HepG2 (cell line): ENCODE measurements around the gene GATA3. TPM values are rescaled to one million over a fixed set of nuclear protein-coding genes. Genes with fewer than 3 reads are reported as not detected.
A peak's percentile ranks its signal among the peaks of the same experiment; 100 is the strongest.

Experiments
- ATAC-seq: fragments of 200-7000 bp; cut with Tn5 transposase; 3 replicates; pipeline ENCODE4 v1.9.1; 2020; ENCODE audit warnings: mild to moderate bottlenecking, moderate library complexity
- BruUV-seq: library from RNA; stranded (reverse); fragments of 400-500 nt; replicated peaks from 2 replicates; lab custom pipeline; 2021; lab: Mats Ljungman, UMichigan
- CTCF ChIA-PET: fragments of 300-600 bp; formaldehyde crosslinking; extraction: SDS; loops from one replicate; lab custom pipeline; 2021; ENCODE audit warnings: low total read pairs, inconsistent platforms, low intra/inter-chr PET ratio; lab: Yijun Ruan, JAX
- POLR2A ChIA-PET: fragments of 350-600 bp; sonication (Branson Sonifier 250); formaldehyde crosslinking; loops from one replicate; lab custom pipeline; 2020; ENCODE audit warnings: antibody characterized with exemption, inconsistent platforms; lab: Yijun Ruan, JAX
- DNase-seq: peaks from one replicate; pipeline ENCODE4 v3.0.0-alpha.2; 2015; ENCODE audit warnings: low spot score
- FAIRE-seq: peaks from 3 replicates; lab custom pipeline; 2011; peaks lifted over from hg19 to GRCh38; lab: Jason Lieb, UNC
- H2AFZ ChIP-seq: one replicate; pipeline ENCODE4 v1.6.1; 2011; ENCODE audit warnings: low read length, inconsistent platforms
- H3K27ac ChIP-seq: fragments of 300-600 bp; 3 replicates; pipeline ENCODE4 v1.8.0; 2011; ENCODE audit warnings: mixed run types, mild to moderate bottlenecking, mixed read lengths, low read length, inconsistent platforms; ENCODE audit not compliant: insufficient read depth; ENCODE audit errors: extremely low read length
- H3K27me3 ChIP-seq, 2 experiments: fragments of 200-600 bp in 1 of 2; 2 replicates in 1 of 2; 3 replicates in 1 of 2; pipeline versions ENCODE4 v1.6.0 to v1.8.0; 2011; ENCODE audit warnings: low read length in 2 of 2, mild to moderate bottlenecking in 2 of 2, moderate library complexity in 2 of 2, inconsistent platforms in 1 of 2; ENCODE audit not compliant: insufficient read depth in 2 of 2, control insufficient read depth in 1 of 2
- H3K36me3 ChIP-seq, 2 experiments: fragments of 200-600 bp in 1 of 2; replicated peaks in 1 of 2; 2 replicates in 1 of 2; 3 replicates in 1 of 2; pipeline versions ENCODE4 v1.5.1 to v1.8.0; 2011; ENCODE audit warnings: low read length in 2 of 2, inconsistent platforms in 1 of 2; ENCODE audit not compliant: insufficient read depth in 2 of 2, control insufficient read depth in 1 of 2
- H3K4me1 ChIP-seq: 2 replicates; pipeline ENCODE4 v1.5.1; 2012; ENCODE audit warnings: low read length, inconsistent platforms; ENCODE audit not compliant: insufficient read depth
- H3K4me2 ChIP-seq: 2 replicates; pipeline ENCODE4 v1.6.0; 2011; ENCODE audit warnings: low read depth, low read length, inconsistent platforms
- H3K4me3 ChIP-seq, 3 experiments: fragments of 200-600 bp in 1 of 3; sonication (generic), shearing (Covaris generic) in 1 of 3; replicated peaks in 1 of 3; 2 replicates each; pipeline ENCODE4 v1.5.1; 2011 to 2016; ENCODE audit warnings: low read length in 3 of 3, inconsistent platforms in 2 of 3, low read depth in 2 of 3, mild to moderate bottlenecking in 2 of 3, control low read depth in 1 of 3, mixed read lengths in 1 of 3; ENCODE audit not compliant: insufficient read depth in 1 of 3
- H3K79me2 ChIP-seq: one replicate; pipeline ENCODE4 v1.6.1; 2011; ENCODE audit warnings: low read length, inconsistent platforms; ENCODE audit not compliant: insufficient read depth
- H3K9ac ChIP-seq: 2 replicates; pipeline ENCODE4 v1.6.0; 2011; ENCODE audit warnings: mild to moderate bottlenecking, low read depth, low read length, inconsistent platforms; ENCODE audit not compliant: insufficient read depth
- H3K9me3 ChIP-seq: 2 replicates; pipeline ENCODE4 v1.5.1; 2012; ENCODE audit warnings: mild to moderate bottlenecking, low read length
- H4K20me1 ChIP-seq: 2 replicates; pipeline ENCODE4 v1.6.0; 2011; ENCODE audit warnings: inconsistent platforms, mild to moderate bottlenecking, low read length, moderate library complexity; ENCODE audit not compliant: insufficient read depth
- CCAR2 ChIP-seq: fragments of 200-400 bp; formaldehyde crosslinking; optimal IDR thresholded peaks from 2 replicates; pipeline ENCODE3; 2018; ENCODE audit warnings: low read depth, mild to moderate bottlenecking, low read length, moderate library complexity
- ETV5 ChIP-seq: IDR thresholded peaks from 2 replicates; pipeline ENCODE4 v1.6.1; 2018; ENCODE audit warnings: missing biosample characterization, missing genetic modification reagents, inconsistent platforms, borderline replicate concordance
- HDAC6 ChIP-seq: fragments of 200-600 bp; sonication (generic); IDR thresholded peaks from 2 replicates; pipeline ENCODE4 v1.7.0; 2017; ENCODE audit warnings: mild to moderate bottlenecking, antibody characterized with exemption, low read length, low read depth
- HMG20B ChIP-seq: conservative IDR thresholded peaks from 2 replicates; pipeline ENCODE4 v1.6.1; 2016; ENCODE audit warnings: missing genetic modification reagents, missing compliant biosample characterization
- HOXA5 ChIP-seq: sonication (generic); formaldehyde crosslinking; IDR thresholded peaks from 2 replicates; pipeline ENCODE4 v1.4.0; 2020; ENCODE audit warnings: missing genetic modification reagents
- MAFK ChIP-seq, 2 experiments: IDR thresholded peaks in 1 of 2; conservative IDR thresholded peaks in 1 of 2; 2 replicates each; pipeline ENCODE4 v1.6.1; 2011; ENCODE audit warnings: improper control_type of control experiment in 2 of 2, low read length in 2 of 2
- PLRG1 ChIP-seq: fragments of 450-650 bp; conservative IDR thresholded peaks from 2 replicates; pipeline ENCODE4 v1.6.1; 2016
- SAP130 ChIP-seq: IDR thresholded peaks from 2 replicates; pipeline ENCODE4 v1.6.1; 2016; ENCODE audit warnings: low read depth
- SOX5 ChIP-seq: IDR thresholded peaks from 2 replicates; pipeline ENCODE4 v1.6.1; 2016; ENCODE audit warnings: borderline replicate concordance
- SP1 ChIP-seq, 2 experiments: fragments of 450-650 bp in 1 of 2; sonication (generic) in 1 of 2; formaldehyde crosslinking in 1 of 2; IDR thresholded peaks; 2 replicates each; pipeline versions ENCODE4 v1.4.0 to v1.6.1; 2016 to 2020; ENCODE audit warnings: missing genetic modification reagents in 1 of 2
- ZNF589 ChIP-seq: sonication (generic); formaldehyde crosslinking; conservative IDR thresholded peaks from 2 replicates; pipeline ENCODE4 v1.8.0; 2022; ENCODE audit warnings: mild to moderate bottlenecking, moderate library complexity, missing genetic modification reagents
- ZZZ3 ChIP-seq: sonication (generic); formaldehyde crosslinking; IDR thresholded peaks from 2 replicates; pipeline ENCODE4 v1.4.0; 2020; ENCODE audit warnings: missing genetic modification reagents, mild to moderate bottlenecking, borderline replicate concordance
- WGBS: methylation state at CpG from one replicate; pipeline ENCODE4 v1.1.6; 2017; ENCODE audit warnings: low lambda C conversion rate; 5-methylcytosine and 5-hydroxymethylcytosine counted together
- in situ Hi-C: cut with HindIII; loops from 2 replicates; pipeline ENCODE4 v1.10.0; 2017; ENCODE audit warnings: low pct_unique_long_range_greater_than_20kb; ENCODE audit not compliant: extremely low pct_ligation_motif_present
- intact Hi-C: fragments of 100-400 bp; cut with micrococcal nuclease; formaldehyde crosslinking; loops from one replicate; pipeline ENCODE4 v1.10.0; 2022; ENCODE audit not compliant: unreplicated experiment
- polyA plus RNA-seq, 8 experiments: library from polyadenylated mRNA; depleted of rRNA in 3 of 8; stranded (reverse) in 7 of 8; unstranded in 1 of 8; fragments of >200 nt; fragmentation: Illumina TruSeq in 4 of 8; extraction: Trizol in 4 of 8; gene quantifications; 2 replicates each; pipeline versions ENCODE4 v1.2.1 to v1.2.3, GENCODE V29; 2011 to 2016; ENCODE audit warnings: low read depth in 4 of 8, missing spikeins in 1 of 8, mixed read lengths in 1 of 8; ENCODE audit not compliant: insufficient read depth in 1 of 8
- total RNA-seq, 5 experiments: library from RNA; depleted of rRNA; stranded (reverse); fragments of >200 nt; fragmentation: Illumina TruSeq; extraction: Trizol; gene quantifications; 2 replicates each; pipeline ENCODE4 v1.2.3, GENCODE V29; 2016; ENCODE audit warnings: low read depth in 1 of 5
- TF ChIP-seq, protein P1 (sequence below): sonication (generic); formaldehyde crosslinking; IDR thresholded peaks from 2 replicates; pipeline ENCODE4 v1.5.0; 2020; ENCODE audit warnings: mild to moderate bottlenecking, missing genetic modification reagents, moderate library complexity
- TF ChIP-seq, protein P2 (sequence below): sonication (generic); formaldehyde crosslinking; IDR thresholded peaks from 2 replicates; pipeline ENCODE4 v1.4.0; 2020; ENCODE audit warnings: missing genetic modification reagents, borderline replicate concordance
- TF ChIP-seq, protein P3 (sequence below): IDR thresholded peaks from 2 replicates; pipeline ENCODE4 v1.6.1; 2016; ENCODE audit warnings: mild to moderate bottlenecking

The GATA3 gene
- total and polyA plus RNA-seq, 2 of the 13 experiments (the other 11 are each of a cell fraction or from before 2014, with no cell fraction given), result not detected

DNA sequence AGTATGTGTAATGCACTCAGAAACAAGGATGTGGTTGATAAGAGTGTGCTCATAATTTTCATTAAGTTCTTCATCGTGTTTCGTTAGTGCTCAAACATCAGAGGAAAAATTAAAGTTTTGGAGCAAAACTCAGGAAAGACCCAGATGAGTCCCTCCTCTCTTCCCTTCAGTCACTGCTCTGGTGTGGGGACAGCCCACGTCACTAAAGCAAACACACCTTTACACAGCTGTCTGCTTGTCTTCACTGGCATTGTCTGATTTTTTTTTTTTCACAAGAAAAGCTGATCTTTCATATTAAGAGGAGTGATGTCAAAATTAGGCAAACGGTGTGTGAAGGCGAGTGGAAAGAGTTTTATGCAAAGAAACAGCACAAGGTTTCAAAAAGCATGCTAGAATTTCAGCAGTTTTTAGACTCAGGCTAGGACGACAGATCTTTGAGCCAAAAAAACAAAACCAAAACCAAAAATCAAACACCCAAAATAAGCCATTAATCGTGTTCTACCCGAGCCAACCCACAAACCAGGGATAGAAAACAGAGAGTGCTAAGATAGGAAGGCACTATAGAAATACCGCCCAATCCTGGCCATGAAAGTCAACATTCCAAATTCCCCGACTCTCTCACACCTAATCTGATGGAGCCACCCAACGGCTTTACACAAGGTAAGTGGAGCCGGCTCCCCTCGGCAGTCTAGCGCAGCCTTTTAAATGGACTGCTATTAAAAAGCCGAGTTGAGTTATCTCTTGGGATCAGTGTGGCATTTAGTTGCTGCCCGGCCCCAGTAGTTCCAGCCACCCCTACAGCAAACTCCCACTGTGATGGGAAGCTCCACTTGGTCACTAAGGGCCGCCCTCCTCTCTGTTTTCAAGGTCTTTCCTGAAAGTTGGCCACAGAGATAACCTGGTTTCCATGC is 27.9 kb upstream of the GATA3 start:
- peaks cover 14% of the 10 kb centered on the region for H3K4me1 ChIP-seq
- H3K36me3 ChIP-seq, result no peaks in the 10 kb centered on the region
- ATAC-seq (peak; percentile 88), DNase-seq (peak; percentile 39), FAIRE-seq (peak; percentile 76)
- H3K4me2 ChIP-seq, result peak overlapping the region; percentile 81
- peak overlapping the region; percentile 48 for H2AFZ ChIP-seq
- H3K4me3 ChIP-seq, result peak overlapping the region; percentile 15 to 41 (median 25); a peak in 5 of 6 replicates
- H3K9me3 ChIP-seq, result no peaks in the 10 kb centered on the region
- BruUV-seq, result no TSS peak
- CTCF ChIA-PET, result no interaction called here
- intact Hi-C loops, result no loop called here
- peaks cover 0 to 21% of the 10 kb centered on the region in 2 experiments; a peak in 4 of 5 replicates for H3K27me3 ChIP-seq
- in situ Hi-C loops, result no loop called here
- no peak overlapping the region for H3K27ac ChIP-seq
- 7% methylated on average over 15 of the region's 17 CpGs for WGBS
- H3K79me2 ChIP-seq, result no peaks in the 10 kb centered on the region
- no peak overlapping the region for H3K9ac ChIP-seq
- POLR2A ChIA-PET, result no interaction called here
- H4K20me1 ChIP-seq, result no peaks in the 10 kb centered on the region
- TF ChIP-seq, protein P1, sequence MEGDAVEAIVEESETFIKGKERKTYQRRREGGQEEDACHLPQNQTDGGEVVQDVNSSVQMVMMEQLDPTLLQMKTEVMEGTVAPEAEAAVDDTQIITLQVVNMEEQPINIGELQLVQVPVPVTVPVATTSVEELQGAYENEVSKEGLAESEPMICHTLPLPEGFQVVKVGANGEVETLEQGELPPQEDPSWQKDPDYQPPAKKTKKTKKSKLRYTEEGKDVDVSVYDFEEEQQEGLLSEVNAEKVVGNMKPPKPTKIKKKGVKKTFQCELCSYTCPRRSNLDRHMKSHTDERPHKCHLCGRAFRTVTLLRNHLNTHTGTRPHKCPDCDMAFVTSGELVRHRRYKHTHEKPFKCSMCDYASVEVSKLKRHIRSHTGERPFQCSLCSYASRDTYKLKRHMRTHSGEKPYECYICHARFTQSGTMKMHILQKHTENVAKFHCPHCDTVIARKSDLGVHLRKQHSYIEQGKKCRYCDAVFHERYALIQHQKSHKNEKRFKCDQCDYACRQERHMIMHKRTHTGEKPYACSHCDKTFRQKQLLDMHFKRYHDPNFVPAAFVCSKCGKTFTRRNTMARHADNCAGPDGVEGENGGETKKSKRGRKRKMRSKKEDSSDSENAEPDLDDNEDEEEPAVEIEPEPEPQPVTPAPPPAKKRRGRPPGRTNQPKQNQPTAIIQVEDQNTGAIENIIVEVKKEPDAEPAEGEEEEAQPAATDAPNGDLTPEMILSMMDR (CRISPR knock-in tag), result peak; percentile 46
- TF ChIP-seq HMG20B (CRISPR knock-in tag) (no peak), ZNF589 (CRISPR knock-in tag) (no peak), PLRG1 (no peak), SAP130 (CRISPR knock-in tag) (no peak), ZZZ3 (CRISPR knock-in tag) (no peak), SP1 (IDR thresholded peaks at IDR 0.05) (no peak), SP1 (CRISPR knock-in tag; IDR thresholded peaks at IDR 0.05) (no peak), MAFK (conservative IDR thresholded peaks at IDR 0.05 in 1 of 2, IDR thresholded peaks at IDR 0.05 in 1 of 2; ENCODE audit: low read length in 2 of 2) (0 out of 4 replicates have a peak, but pooled peaks of 1 of the 2 experiments have one; percentile 3), SOX5 (no peak), ETV5 (no peak), HOXA5 (CRISPR knock-in tag) (no peak), HDAC6 (no peak), CCAR2 (no peak)
- TF ChIP-seq, protein P2, sequence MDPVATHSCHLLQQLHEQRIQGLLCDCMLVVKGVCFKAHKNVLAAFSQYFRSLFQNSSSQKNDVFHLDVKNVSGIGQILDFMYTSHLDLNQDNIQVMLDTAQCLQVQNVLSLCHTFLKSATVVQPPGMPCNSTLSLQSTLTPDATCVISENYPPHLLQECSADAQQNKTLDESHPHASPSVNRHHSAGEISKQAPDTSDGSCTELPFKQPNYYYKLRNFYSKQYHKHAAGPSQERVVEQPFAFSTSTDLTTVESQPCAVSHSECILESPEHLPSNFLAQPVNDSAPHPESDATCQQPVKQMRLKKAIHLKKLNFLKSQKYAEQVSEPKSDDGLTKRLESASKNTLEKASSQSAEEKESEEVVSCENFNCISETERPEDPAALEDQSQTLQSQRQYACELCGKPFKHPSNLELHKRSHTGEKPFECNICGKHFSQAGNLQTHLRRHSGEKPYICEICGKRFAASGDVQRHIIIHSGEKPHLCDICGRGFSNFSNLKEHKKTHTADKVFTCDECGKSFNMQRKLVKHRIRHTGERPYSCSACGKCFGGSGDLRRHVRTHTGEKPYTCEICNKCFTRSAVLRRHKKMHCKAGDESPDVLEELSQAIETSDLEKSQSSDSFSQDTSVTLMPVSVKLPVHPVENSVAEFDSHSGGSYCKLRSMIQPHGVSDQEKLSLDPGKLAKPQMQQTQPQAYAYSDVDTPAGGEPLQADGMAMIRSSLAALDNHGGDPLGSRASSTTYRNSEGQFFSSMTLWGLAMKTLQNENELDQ (CRISPR knock-in tag), result no peak
- TF ChIP-seq, protein P3, sequence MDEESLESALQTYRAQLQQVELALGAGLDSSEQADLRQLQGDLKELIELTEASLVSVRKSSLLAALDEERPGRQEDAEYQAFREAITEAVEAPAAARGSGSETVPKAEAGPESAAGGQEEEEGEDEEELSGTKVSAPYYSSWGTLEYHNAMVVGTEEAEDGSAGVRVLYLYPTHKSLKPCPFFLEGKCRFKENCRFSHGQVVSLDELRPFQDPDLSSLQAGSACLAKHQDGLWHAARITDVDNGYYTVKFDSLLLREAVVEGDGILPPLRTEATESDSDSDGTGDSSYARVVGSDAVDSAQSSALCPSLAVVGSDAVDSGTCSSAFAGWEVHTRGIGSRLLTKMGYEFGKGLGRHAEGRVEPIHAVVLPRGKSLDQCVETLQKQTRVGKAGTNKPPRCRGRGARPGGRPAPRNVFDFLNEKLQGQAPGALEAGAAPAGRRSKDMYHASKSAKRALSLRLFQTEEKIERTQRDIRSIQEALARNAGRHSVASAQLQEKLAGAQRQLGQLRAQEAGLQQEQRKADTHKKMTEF (CRISPR knock-in tag), result no peak
